Measurements from ENCODE around the gene MSANTD3. TPM values are rescaled to one million over a fixed set of nuclear protein-coding genes. Genes with fewer than 3 reads are reported as not detected.

MSANTD3 gene
- total and polyA plus RNA-seq, 2 of the 13 experiments (the other 11 are each of a cell fraction or from before 2014, with no cell fraction given): 10.1 to 19.2 TPM

DNA sequence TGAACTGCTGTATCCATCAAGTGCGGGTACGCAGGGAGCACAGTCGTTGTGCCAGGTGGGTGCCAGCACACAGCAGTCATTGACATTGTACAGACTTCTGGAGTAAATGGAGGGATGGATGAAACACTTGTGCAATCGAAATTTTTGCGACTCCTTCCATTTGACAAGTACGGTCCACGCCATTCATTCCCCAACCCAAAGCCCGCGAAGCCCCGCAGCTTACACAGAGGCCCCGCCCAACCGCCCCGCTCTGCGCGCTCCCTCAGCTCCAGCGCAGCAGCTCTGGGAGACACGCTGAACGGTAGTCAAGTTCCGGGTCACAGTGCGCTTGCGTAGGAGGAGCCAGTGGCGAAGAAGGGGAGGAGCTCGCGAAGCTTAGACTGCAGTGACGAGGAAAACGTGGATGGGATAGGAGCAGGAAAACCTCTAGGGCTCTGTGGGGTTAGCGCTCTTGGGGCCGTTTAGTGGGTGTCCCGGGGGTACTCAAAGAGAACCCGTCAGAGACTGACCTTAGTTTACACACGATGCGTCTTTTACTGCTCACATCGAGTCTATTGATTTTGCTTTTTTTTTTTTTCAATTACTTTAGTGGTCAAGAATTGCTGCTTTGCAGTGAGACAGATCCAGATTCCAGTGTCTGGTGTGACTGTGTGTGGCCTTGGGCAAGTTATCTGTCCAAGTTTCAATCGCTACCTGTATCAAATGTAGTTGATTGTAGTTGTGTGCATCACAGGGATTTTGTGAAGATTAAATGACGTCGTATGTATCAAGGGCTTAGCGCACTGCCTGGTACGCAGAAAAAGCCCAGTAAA, 15.3 kb upstream of the MSANTD3 start (continued):
- peak; percentile 69; the same call in 1 of the 2 replicates for TF ChIP-seq TOPORS (CRISPR knock-in tag; IDR thresholded peaks at IDR 0.05)
- 0 out of 2 replicates have a peak, but pooled peaks have one; percentile 32 for TF ChIP-seq KLF6 (CRISPR knock-in tag; IDR thresholded peaks at IDR 0.05)
- TF ChIP-seq, protein P1, sequence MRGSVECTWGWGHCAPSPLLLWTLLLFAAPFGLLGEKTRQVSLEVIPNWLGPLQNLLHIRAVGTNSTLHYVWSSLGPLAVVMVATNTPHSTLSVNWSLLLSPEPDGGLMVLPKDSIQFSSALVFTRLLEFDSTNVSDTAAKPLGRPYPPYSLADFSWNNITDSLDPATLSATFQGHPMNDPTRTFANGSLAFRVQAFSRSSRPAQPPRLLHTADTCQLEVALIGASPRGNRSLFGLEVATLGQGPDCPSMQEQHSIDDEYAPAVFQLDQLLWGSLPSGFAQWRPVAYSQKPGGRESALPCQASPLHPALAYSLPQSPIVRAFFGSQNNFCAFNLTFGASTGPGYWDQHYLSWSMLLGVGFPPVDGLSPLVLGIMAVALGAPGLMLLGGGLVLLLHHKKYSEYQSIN (CRISPR knock-in tag; IDR thresholded peaks at IDR 0.05; ENCODE audit: borderline replicate concordance): no peak
- no peak for TF ChIP-seq ARNT (IDR thresholded peaks at IDR 0.05)
- TF ChIP-seq, protein P2, sequence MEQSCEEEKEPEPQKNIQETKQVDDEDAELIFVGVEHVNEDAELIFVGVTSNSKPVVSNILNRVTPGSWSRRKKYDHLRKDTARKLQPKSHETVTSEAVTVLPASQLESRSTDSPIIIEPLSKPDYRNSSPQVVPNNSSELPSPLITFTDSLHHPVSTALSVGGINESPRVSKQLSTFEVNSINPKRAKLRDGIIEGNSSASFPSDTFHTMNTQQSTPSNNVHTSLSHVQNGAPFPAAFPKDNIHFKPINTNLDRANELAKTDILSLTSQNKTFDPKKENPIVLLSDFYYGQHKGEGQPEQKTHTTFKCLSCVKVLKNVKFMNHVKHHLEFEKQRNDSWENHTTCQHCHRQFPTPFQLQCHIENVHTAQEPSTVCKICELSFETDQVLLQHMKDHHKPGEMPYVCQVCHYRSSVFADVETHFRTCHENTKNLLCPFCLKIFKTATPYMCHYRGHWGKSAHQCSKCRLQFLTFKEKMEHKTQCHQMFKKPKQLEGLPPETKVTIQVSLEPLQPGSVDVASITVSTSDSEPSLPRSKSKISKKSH (CRISPR knock-in tag; IDR thresholded peaks at IDR 0.05; ENCODE audit: borderline replicate concordance): 0 out of 2 replicates have a peak, but pooled peaks have one; percentile 43
- no peak for TF ChIP-seq NFIB (CRISPR knock-in tag; IDR thresholded peaks at IDR 0.05; ENCODE audit: borderline replicate concordance)
- TF ChIP-seq, protein P3, sequence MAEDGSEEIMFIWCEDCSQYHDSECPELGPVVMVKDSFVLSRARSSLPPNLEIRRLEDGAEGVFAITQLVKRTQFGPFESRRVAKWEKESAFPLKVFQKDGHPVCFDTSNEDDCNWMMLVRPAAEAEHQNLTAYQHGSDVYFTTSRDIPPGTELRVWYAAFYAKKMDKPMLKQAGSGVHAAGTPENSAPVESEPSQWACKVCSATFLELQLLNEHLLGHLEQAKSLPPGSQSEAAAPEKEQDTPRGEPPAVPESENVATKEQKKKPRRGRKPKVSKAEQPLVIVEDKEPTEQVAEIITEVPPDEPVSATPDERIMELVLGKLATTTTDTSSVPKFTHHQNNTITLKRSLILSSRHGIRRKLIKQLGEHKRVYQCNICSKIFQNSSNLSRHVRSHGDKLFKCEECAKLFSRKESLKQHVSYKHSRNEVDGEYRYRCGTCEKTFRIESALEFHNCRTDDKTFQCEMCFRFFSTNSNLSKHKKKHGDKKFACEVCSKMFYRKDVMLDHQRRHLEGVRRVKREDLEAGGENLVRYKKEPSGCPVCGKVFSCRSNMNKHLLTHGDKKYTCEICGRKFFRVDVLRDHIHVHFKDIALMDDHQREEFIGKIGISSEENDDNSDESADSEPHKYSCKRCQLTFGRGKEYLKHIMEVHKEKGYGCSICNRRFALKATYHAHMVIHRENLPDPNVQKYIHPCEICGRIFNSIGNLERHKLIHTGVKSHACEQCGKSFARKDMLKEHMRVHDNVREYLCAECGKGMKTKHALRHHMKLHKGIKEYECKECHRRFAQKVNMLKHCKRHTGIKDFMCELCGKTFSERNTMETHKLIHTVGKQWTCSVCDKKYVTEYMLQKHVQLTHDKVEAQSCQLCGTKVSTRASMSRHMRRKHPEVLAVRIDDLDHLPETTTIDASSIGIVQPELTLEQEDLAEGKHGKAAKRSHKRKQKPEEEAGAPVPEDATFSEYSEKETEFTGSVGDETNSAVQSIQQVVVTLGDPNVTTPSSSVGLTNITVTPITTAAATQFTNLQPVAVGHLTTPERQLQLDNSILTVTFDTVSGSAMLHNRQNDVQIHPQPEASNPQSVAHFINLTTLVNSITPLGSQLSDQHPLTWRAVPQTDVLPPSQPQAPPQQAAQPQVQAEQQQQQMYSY (CRISPR knock-in tag; IDR thresholded peaks at IDR 0.05): peak; percentile 97
- peak; percentile 18; the same call in 1 of the 2 replicates for TF ChIP-seq ETV5 (CRISPR knock-in tag; IDR thresholded peaks at IDR 0.05; ENCODE audit: borderline replicate concordance)
- TF ChIP-seq ZNF274 (CRISPR knock-in tag; IDR thresholded peaks at IDR 0.05): peak; percentile 64; the same call in 1 of the 2 replicates
- TF ChIP-seq, protein P4, sequence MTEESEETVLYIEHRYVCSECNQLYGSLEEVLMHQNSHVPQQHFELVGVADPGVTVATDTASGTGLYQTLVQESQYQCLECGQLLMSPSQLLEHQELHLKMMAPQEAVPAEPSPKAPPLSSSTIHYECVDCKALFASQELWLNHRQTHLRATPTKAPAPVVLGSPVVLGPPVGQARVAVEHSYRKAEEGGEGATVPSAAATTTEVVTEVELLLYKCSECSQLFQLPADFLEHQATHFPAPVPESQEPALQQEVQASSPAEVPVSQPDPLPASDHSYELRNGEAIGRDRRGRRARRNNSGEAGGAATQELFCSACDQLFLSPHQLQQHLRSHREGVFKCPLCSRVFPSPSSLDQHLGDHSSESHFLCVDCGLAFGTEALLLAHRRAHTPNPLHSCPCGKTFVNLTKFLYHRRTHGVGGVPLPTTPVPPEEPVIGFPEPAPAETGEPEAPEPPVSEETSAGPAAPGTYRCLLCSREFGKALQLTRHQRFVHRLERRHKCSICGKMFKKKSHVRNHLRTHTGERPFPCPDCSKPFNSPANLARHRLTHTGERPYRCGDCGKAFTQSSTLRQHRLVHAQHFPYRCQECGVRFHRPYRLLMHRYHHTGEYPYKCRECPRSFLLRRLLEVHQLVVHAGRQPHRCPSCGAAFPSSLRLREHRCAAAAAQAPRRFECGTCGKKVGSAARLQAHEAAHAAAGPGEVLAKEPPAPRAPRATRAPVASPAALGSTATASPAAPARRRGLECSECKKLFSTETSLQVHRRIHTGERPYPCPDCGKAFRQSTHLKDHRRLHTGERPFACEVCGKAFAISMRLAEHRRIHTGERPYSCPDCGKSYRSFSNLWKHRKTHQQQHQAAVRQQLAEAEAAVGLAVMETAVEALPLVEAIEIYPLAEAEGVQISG (CRISPR knock-in tag; IDR thresholded peaks at IDR 0.05): peak; percentile 57; the same call in 1 of the 2 replicates
- no peak for TF ChIP-seq ZKSCAN5 (CRISPR knock-in tag; IDR thresholded peaks at IDR 0.05)
- TF ChIP-seq ZNF563 (CRISPR knock-in tag; IDR thresholded peaks at IDR 0.05): peak; percentile 58; the same call in 1 of the 2 replicates
- TF ChIP-seq NCOA1 (CRISPR knock-in tag; IDR thresholded peaks at IDR 0.05): 0 out of 2 replicates have a peak, but pooled peaks have one; percentile 87
- peak; percentile 16; the same call in 1 of the 2 replicates for TF ChIP-seq BORCS8-MEF2B (CRISPR knock-in tag; IDR thresholded peaks at IDR 0.05)
- TF ChIP-seq, protein P5, sequence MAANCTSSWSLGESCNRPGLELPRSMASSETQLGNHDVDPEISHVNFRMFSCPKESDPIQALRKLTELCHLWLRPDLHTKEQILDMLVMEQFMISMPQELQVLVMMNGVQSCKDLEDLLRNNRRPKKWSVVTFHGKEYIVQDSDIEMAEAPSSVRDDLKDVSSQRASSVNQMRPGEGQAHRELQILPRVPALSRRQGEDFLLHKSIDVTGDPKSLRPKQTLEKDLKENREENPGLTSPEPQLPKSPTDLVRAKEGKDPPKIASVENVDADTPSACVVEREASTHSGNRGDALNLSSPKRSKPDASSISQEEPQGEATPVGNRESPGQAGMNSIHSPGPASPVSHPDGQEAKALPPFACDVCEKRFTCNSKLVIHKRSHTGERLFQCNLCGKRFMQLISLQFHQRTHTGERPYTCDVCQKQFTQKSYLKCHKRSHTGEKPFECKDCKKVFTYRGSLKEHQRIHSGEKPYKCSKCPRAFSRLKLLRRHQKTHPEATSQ (CRISPR knock-in tag; IDR thresholded peaks at IDR 0.05; ENCODE audit: borderline replicate concordance): peak; percentile 79; the same call in 1 of the 2 replicates
